HG03432 (cell line): ENCODE measurements around the gene NCOA7.
"Not testable (repeated sequence)": the region's sequence is repeated elsewhere in the genome, so short reads cannot be mapped to it uniquely, and the experiment has no call there.

Source experiments
- ATAC-seq: cut with Tn5 transposase; IDR thresholded peaks from one replicate; pipeline ENCODE4 v1.9.1; 2021; ENCODE audit warnings: mild to moderate bottlenecking, moderate library complexity; ENCODE audit not compliant: unreplicated experiment

NCOA7 gene

GRCh38 chr6:125963817-125964216, 173.1 kb downstream of the NCOA7 start:
- ATAC-seq: no peak

- no peak for ATAC-seq
Measured at GRCh38 chr6:125966569-125966968, 175.8 kb downstream of the NCOA7 start.

- ATAC-seq: no peak
Measured at GRCh38 chr6:125968493-125968892, 177.7 kb downstream of the NCOA7 start.

DNA sequence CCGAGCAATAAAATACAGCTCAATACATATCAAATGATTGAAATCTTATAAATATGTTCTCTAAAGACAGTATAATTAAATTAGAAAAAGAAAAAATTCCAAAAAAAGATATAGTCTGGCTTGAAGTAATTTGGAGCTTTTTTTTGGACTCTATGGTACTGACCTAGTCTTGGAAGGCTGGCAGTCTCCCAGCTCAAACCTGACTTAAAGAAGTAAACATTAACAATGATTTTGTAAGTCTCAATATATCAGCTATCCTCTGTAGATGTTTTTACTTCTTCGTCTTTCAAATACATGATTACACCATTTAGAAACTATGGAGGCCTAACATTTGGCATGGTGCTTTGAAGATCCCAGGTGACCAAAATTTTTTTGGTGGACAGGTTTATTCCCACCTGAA, 180.0 kb downstream of the NCOA7 start:
- ATAC-seq: no peak

DNA sequence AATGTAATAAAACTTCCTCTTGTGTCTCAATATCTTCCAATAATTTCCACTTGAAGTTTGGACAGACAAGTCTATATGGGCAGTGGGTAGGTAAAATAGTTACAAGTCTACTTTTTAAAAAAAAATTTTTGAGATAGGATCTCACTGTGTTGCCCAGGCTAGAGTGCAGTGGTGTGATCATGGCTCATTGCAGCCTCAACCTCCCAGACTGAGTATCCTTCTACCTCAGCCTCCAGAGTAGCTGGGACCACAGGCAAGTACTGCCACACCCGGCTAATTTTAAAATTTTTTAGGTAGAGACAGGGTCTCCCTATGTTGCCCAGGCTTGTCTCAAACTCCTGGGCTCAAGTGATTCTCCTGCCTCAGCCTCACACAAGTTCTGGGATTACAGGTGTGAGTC, 181.7 kb downstream of the NCOA7 start:
- not testable (repeated sequence) for ATAC-seq

GRCh38 chr6:125974214-125974866, 183.6 kb downstream of the NCOA7 start:
- ATAC-seq: peak; percentile 90

DNA sequence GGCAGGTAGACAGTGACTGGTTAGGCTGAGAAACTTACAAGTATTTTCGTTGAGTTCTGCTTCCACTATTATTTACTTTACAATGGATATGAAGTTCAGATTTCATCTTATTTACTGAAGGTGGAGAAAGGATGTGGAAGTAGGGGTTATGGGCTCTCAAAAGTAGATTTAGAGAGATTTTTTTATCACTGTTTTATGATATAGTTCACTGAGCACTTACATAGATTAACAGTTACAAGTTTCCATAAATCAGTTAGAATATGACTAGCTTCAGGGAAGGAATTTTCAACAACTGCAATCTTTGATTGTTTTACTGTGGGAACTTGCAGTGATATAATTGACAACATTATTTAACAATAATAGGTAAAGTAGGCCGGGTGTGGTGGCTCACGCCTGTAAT, 188.3 kb downstream of the NCOA7 start:
- no peak for ATAC-seq
